Measurements from ENCODE around the gene DSG1. TPM values are rescaled to one million over a fixed set of nuclear protein-coding genes. Genes with fewer than 3 reads are reported as not detected.
"Not testable (repeated sequence)": the region's sequence is repeated elsewhere in the genome, so short reads cannot be mapped to it uniquely, and the experiment has no call there.

The DSG1 gene
- total RNA-seq, 1 donor from 2014 or later: not detected

DNA sequence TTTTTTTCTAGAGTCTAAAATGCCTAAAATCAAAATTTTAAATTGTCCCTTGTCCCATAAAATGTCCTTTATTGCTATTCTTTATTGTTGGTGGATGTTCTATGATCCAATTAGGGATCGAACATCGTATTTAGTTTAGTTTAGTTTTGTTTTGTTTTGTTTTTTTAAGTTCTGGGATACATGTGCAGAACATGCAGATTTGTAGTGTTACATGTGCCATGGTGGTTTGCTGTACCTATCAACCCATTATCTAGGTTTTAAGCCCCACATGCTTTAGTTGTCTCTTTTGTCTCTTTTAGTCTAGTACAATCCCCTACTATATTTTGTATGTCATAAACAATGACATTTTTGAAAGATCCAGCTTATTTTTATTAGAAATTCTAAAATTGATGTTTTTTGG, 8.8 kb upstream of the DSG1 start:
- DNase-seq: no peak
- intact Hi-C loops (cut with DNase I): no loop called here
- Histone ChIP-seq H3K4me3 (no peak overlapping the region), H3K27me3 (no peaks in the 10 kb centered on the region), H3K9me3 (no peaks in the 10 kb centered on the region), H3K36me3 (no peaks in the 10 kb centered on the region), H3K4me1 (no peaks in the 10 kb centered on the region), H3K27ac (no peak overlapping the region)
- TF ChIP-seq, protein P1, sequence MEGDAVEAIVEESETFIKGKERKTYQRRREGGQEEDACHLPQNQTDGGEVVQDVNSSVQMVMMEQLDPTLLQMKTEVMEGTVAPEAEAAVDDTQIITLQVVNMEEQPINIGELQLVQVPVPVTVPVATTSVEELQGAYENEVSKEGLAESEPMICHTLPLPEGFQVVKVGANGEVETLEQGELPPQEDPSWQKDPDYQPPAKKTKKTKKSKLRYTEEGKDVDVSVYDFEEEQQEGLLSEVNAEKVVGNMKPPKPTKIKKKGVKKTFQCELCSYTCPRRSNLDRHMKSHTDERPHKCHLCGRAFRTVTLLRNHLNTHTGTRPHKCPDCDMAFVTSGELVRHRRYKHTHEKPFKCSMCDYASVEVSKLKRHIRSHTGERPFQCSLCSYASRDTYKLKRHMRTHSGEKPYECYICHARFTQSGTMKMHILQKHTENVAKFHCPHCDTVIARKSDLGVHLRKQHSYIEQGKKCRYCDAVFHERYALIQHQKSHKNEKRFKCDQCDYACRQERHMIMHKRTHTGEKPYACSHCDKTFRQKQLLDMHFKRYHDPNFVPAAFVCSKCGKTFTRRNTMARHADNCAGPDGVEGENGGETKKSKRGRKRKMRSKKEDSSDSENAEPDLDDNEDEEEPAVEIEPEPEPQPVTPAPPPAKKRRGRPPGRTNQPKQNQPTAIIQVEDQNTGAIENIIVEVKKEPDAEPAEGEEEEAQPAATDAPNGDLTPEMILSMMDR (IDR thresholded peaks at IDR 0.05): no peak
- ATAC-seq: no peak

DNA sequence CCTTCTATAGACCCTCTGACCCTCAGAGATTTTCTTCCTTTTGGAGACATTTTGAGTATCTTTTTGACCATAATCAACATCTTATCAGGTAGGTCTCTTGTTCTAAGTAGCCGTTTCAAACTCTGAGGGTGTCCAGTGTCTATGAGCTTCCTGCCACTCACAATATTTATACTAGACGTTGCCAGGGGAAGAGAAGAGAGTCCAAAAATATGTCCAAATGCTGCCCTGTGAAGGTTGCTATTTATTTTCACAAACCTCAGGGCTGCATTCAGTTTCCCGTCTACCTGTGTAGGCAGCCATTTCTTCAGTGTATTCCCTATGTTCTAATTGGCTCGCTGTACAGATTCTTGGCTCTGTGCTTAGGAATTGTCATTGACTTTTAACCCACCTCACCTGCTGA, 986 bp upstream of the DSG1 start:
- intact Hi-C loops (cut with DNase I): no loop called here
- DNase-seq (no peak), ATAC-seq (no peak)
- Histone ChIP-seq H3K27ac (no peak overlapping the region), H3K36me3 (no peaks in the 10 kb centered on the region), H3K27me3 (no peaks in the 10 kb centered on the region), H3K9me3 (no peaks in the 10 kb centered on the region), H3K4me1 (no peaks in the 10 kb centered on the region), H3K4me3 (no peak overlapping the region)
- TF ChIP-seq, protein P1 (IDR thresholded peaks at IDR 0.05): no peak

DNA sequence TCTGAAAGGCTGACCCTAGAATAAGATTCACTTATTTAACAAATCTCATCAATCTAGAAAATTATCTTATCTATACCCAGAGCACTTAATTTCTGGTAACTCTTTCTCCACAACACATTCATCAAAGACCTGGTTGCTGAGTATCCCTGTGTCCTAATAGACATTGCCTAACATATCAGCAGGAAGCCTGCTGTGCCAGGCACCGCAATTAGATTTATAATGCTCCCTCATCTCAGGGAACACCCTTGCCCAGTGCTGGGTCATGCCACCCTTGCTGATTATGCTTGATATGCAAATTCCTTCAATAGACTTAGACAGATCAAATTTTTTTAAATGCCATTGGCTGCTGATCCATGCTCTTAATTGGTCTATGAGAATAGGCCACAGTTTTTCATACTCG, 3.8 kb downstream of the DSG1 start:
- TF ChIP-seq, protein P1 (IDR thresholded peaks at IDR 0.05): no peak

DNA sequence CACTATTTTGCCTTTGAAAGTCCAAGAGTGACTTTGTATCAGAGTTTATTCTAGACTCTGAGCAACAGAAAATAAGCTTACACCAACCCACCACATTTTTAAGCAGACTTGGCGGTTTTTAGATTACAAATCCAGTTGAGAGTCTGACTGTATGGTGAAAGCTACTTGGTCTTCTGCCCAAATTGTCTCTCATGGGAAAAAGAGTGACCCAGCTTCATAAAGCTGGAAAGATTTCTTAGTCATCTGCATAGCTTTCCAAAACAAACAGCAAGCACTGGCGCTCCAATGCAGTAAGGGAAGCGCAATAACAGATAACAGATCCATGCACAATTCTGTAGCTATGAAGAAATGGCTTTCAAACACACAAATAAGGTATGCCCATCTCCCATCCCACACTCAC, 7.1 kb downstream of the DSG1 start:
- H3K36me3 ChIP-seq: no peaks in the 10 kb centered on the region
- no peak overlapping the region for H3K4me3 ChIP-seq
- no peaks in the 10 kb centered on the region for H3K4me1 ChIP-seq
- DNase-seq (no peak), ATAC-seq (no peak)
- TF ChIP-seq, protein P1 (IDR thresholded peaks at IDR 0.05): no peak
- H3K9me3 ChIP-seq: no peaks in the 10 kb centered on the region
- no peak overlapping the region for H3K27ac ChIP-seq
- H3K27me3 ChIP-seq: no peaks in the 10 kb centered on the region
- intact Hi-C loops (cut with DNase I): no loop called here

More for the DNA sequence above, 3.8 kb downstream of the DSG1 start:
- intact Hi-C loops (cut with DNase I): no loop called here
- Histone ChIP-seq H3K27ac (no peak overlapping the region), H3K4me1 (no peaks in the 10 kb centered on the region), H3K4me3 (no peak overlapping the region), H3K27me3 (no peaks in the 10 kb centered on the region), H3K36me3 (no peaks in the 10 kb centered on the region), H3K9me3 (no peaks in the 10 kb centered on the region)
- ATAC-seq (no peak), DNase-seq (no peak)

DNA sequence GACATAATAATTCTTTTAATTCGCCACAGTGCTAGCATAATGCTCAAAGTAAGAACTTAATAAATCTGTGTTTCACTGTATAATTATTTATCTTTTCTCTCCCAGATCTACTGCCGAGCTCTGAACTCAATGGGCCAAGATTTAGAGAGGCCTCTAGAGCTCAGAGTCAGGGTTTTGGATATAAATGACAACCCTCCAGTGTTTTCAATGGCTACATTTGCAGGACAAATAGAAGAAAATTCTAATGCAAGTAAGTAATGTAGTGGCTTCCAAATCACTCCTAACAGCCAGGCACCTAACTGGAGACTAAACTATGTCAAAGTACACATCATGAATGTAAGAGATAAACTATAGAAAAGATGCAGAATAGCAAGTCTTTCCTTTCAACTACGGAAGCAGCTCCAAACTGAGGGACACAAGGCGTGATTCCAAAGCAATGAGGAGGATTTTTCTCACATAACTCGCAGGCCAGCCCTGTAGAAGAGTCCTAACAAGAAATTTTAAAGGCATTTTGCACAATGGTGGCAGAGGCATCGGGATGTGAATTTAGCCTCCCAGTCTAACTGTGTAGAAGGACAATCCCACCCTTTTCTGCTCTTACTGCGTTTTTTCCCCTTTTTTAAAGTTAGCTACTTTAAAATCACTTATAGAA, 12.0 kb downstream of the DSG1 start:
- Histone ChIP-seq H3K4me3 (no peak overlapping the region), H3K27ac (no peak overlapping the region), H3K4me1 (no peaks in the 10 kb centered on the region), H3K27me3 (no peaks in the 10 kb centered on the region), H3K9me3 (no peaks in the 10 kb centered on the region), H3K36me3 (no peaks in the 10 kb centered on the region)
- intact Hi-C loops (cut with DNase I): no loop called here
- TF ChIP-seq, protein P1 (IDR thresholded peaks at IDR 0.05): no peak
- ATAC-seq (no peak), DNase-seq (no peak)

DNA sequence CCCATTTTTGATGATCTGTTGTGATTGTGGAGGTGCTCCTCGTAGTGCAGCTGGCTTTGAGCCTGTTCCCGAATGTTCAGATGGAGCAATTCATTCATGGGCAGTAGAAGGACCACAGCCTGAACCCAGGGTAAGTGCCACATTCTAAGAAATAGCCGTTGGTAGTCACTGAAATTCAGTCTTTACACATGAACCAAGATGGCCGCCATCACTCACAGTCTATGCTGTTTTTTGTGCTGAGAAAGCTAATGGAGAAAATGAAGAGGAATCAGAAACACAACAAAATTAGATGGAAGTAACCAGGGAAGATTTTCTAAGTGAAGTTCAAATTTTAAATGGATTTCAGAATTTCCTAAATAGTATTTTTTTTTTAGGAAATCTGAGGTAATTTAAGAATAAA, 25.5 kb downstream of the DSG1 start:
- no peak overlapping the region for H3K4me3 ChIP-seq
- DNase-seq: no peak
- H3K9me3 ChIP-seq: no peaks in the 10 kb centered on the region
- no peak for ATAC-seq
- no peaks in the 10 kb centered on the region for H3K27me3 ChIP-seq
- intact Hi-C loops (cut with DNase I): no loop called here
- H3K36me3 ChIP-seq: no peaks in the 10 kb centered on the region
- no peak overlapping the region for H3K27ac ChIP-seq
- TF ChIP-seq, protein P1 (IDR thresholded peaks at IDR 0.05): no peak
- no peaks in the 10 kb centered on the region for H3K4me1 ChIP-seq

DNA sequence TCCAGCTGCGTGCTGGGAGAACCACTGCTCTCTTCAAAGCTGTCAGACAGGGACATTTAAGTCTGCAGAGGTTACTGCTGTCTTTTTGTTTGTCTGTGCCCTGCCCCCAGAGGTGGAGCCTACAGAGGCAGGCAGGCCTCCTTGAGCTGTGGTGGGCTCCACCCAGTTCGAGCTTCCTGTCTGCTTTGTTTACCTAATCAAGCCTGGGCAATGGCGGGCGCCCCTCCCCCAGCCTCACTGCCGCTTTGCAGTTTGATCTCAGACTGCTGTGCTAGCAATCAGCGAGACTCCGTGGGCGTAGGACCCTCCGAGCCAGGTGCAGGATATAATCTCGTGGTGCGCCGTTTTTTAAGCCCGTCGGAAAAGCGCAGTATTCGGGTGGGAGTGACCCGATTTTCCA, 35.4 kb downstream of the DSG1 start:
- intact Hi-C loops (cut with DNase I); H3K27me3 ChIP-seq; H3K4me3 ChIP-seq; ATAC-seq; H3K27ac ChIP-seq; H3K36me3 ChIP-seq; DNase-seq; H3K4me1 ChIP-seq; H3K9me3 ChIP-seq: not testable (repeated sequence)
